22Rv1 (cell line): ENCODE measurements around the gene CNR2.

ENCODE experiments used
- ZFX ChIP-seq: fragments of 450-650 bp; IDR thresholded peaks from 2 replicates; pipeline ENCODE4 v1.6.1; 2017; ENCODE audit warnings: antibody characterized with exemption, borderline replicate concordance
- TF ChIP-seq, protein P1 (sequence below): fragments of 450-650 bp; IDR thresholded peaks from 2 replicates; pipeline ENCODE4 v1.5.1; 2017; ENCODE audit warnings: mild to moderate bottlenecking

GRCh38 chr1:23924601-23925000 lies 11.4 kb upstream of the CNR2 start:
- TF ChIP-seq, protein P1, sequence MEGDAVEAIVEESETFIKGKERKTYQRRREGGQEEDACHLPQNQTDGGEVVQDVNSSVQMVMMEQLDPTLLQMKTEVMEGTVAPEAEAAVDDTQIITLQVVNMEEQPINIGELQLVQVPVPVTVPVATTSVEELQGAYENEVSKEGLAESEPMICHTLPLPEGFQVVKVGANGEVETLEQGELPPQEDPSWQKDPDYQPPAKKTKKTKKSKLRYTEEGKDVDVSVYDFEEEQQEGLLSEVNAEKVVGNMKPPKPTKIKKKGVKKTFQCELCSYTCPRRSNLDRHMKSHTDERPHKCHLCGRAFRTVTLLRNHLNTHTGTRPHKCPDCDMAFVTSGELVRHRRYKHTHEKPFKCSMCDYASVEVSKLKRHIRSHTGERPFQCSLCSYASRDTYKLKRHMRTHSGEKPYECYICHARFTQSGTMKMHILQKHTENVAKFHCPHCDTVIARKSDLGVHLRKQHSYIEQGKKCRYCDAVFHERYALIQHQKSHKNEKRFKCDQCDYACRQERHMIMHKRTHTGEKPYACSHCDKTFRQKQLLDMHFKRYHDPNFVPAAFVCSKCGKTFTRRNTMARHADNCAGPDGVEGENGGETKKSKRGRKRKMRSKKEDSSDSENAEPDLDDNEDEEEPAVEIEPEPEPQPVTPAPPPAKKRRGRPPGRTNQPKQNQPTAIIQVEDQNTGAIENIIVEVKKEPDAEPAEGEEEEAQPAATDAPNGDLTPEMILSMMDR: no peak
- TF ChIP-seq ZFX: no peak
